Body of pancreas (tissue), 4 donors: ENCODE results near the gene MICB. TPM values are rescaled to one million over a fixed set of nuclear protein-coding genes. Genes with fewer than 3 reads are reported as not detected.

Experiments
- ATAC-seq: fragments of 150-250 bp; one replicate; pipeline ENCODE4 v1.9.1; 2016
- DNase-seq, 4 donors: peaks; one replicate each; pipeline ENCODE4 v3.0.0-alpha.2; 2019
- H3K27ac ChIP-seq, 4 donors: fragments of 200-600 bp; sonication (generic); 1 replicate in 3 of 4; 2 replicates in 1 of 4; pipeline versions ENCODE4 v1.5.1 to v1.6.1; 2016 to 2019; ENCODE audit warnings: mild to moderate bottlenecking in 1 of 4, mixed read lengths in 1 of 4, moderate library complexity in 1 of 4
- H3K27me3 ChIP-seq, 2 donors: fragments of 200-600 bp; sonication (generic); one replicate each; pipeline ENCODE4 v1.6.0; 2016; ENCODE audit warnings: mild to moderate bottlenecking in 1 of 2
- H3K36me3 ChIP-seq, 2 donors: fragments of 200-600 bp; sonication (generic); replicated peaks in 1 of 2; 2 replicates each; pipeline ENCODE4 v1.5.1; 2016; ENCODE audit warnings: low read depth in 2 of 2; ENCODE audit not compliant: insufficient read depth in 1 of 2
- H3K4me1 ChIP-seq: fragments of 200-600 bp; sonication (generic); one replicate; pipeline ENCODE4 v1.6.0; 2016
- H3K4me3 ChIP-seq, 2 donors: fragments of 200-600 bp; sonication (generic); 1 replicate in 1 of 2; 2 replicates in 1 of 2; pipeline ENCODE4 v1.5.1; 2016 to 2019
- H3K9me3 ChIP-seq, 3 donors: fragments of 200-600 bp; sonication (generic); 1 replicate in 2 of 3; 2 replicates in 1 of 3; pipeline ENCODE4 v1.5.1; 2016
- CTCF ChIP-seq, 7 experiments: fragments of 450-650 bp in 4 of 7; fragments of 200-600 bp in 3 of 7; sonication (generic) in 3 of 7; IDR thresholded peaks; one replicate each; pipeline ENCODE4 v1.5.1; 2016 to 2019; ENCODE audit warnings: antibody characterized with exemption in 7 of 7
- POLR2A ChIP-seq, 3 donors: fragments of 450-650 bp; IDR thresholded peaks; one replicate each; pipeline ENCODE4 v1.6.1; 2016; ENCODE audit warnings: antibody characterized with exemption in 3 of 3, mild to moderate bottlenecking in 2 of 3
- WGBS, 2 donors: methylation state at CpG; one replicate each; pipeline ENCODE4 v1.1.5; 2017; 5-methylcytosine and 5-hydroxymethylcytosine counted together
- intact Hi-C: fragments of 100-400 bp; cut with DNase I; formaldehyde crosslinking; loops from one replicate; pipeline ENCODE4 v1.15.1; 2023
- total RNA-seq, 2 donors: library from RNA; depleted of rRNA; stranded (reverse); fragments of >200 nt; gene quantifications; one replicate each; pipeline ENCODE4 v1.1.0, GENCODE V29; 2016

Gene MICB
- total RNA-seq, 2 donors from 2014 or later: 0.78 TPM; not detected in 1

GRCh38 chr6:31478186-31478950 lies 19.6 kb upstream of the MICB start:
- DNase-seq: no peak
- ATAC-seq: no peak
- TF ChIP-seq CTCF (IDR thresholded peaks at IDR 0.05): no peak
- no peak for TF ChIP-seq POLR2A (IDR thresholded peaks at IDR 0.05)
- H3K4me1 ChIP-seq: no peaks in the 10 kb centered on the region
- intact Hi-C loops: no loop called here
- WGBS, 2 donors: 38 to 62% methylated on average over 2 to 3 of the region's 3 CpGs
- no peaks in the 10 kb centered on the region for H3K27me3 ChIP-seq
- no peaks in the 10 kb centered on the region for H3K9me3 ChIP-seq
- no peak overlapping the region for H3K4me3 ChIP-seq
- H3K27ac ChIP-seq: no peak overlapping the region
- H3K36me3 ChIP-seq: no peaks in the 10 kb centered on the region

GRCh38 chr6:31479151-31479932 lies 18.6 kb upstream of the MICB start:
- Histone ChIP-seq H3K27me3 (no peaks in the 10 kb centered on the region), H3K4me1 (no peaks in the 10 kb centered on the region), H3K9me3 (no peaks in the 10 kb centered on the region), H3K27ac (no peak overlapping the region), H3K4me3 (no peak overlapping the region), H3K36me3 (no peaks in the 10 kb centered on the region)
- TF ChIP-seq POLR2A (IDR thresholded peaks at IDR 0.05) (no peak), CTCF (IDR thresholded peaks at IDR 0.05) (no peak)
- DNase-seq (no peak), ATAC-seq (no peak)
- intact Hi-C loops: no loop called here
- 83 to 93% methylated on average over 5 of the region's 5 CpGs for WGBS, 2 donors

GRCh38 chr6:31479933-31480535 lies 17.9 kb upstream of the MICB start:
- ATAC-seq (no peak), DNase-seq (peak; percentile 46 to 74 (median 60))
- no peaks in the 10 kb centered on the region for H3K4me1 ChIP-seq
- no peaks in the 10 kb centered on the region for H3K9me3 ChIP-seq
- no peak overlapping the region for H3K4me3 ChIP-seq
- TF ChIP-seq CTCF (IDR thresholded peaks at IDR 0.05) (no peak), POLR2A (IDR thresholded peaks at IDR 0.05) (no peak)
- WGBS, 2 donors: 21 to 47% methylated on average over 2 to 3 of the region's 3 CpGs
- no peak overlapping the region for H3K27ac ChIP-seq
- intact Hi-C loops: no loop called here
- no peaks in the 10 kb centered on the region for H3K27me3 ChIP-seq
- no peaks in the 10 kb centered on the region for H3K36me3 ChIP-seq

GRCh38 chr6:31480574-31480973 lies 17.4 kb upstream of the MICB start:
- Histone ChIP-seq H3K9me3 (no peaks in the 10 kb centered on the region), H3K4me1 (no peaks in the 10 kb centered on the region), H3K36me3 (no peaks in the 10 kb centered on the region), H3K27me3 (no peaks in the 10 kb centered on the region), H3K27ac (no peak overlapping the region), H3K4me3 (no peak overlapping the region)
- no peak for TF ChIP-seq POLR2A (IDR thresholded peaks at IDR 0.05)
- ATAC-seq: no peak
- DNase-seq: no peak
- 68 to 77% methylated on average over 11 of the region's 11 CpGs for WGBS, 2 donors
- intact Hi-C loops: no loop called here

GRCh38 chr6:31483392-31483791 lies 14.6 kb upstream of the MICB start:
- Histone ChIP-seq H3K9me3 (no peaks in the 10 kb centered on the region), H3K4me3 (no peak overlapping the region), H3K27ac (no peak overlapping the region), H3K27me3 (no peaks in the 10 kb centered on the region), H3K36me3 (no peaks in the 10 kb centered on the region), H3K4me1 (no peaks in the 10 kb centered on the region)
- WGBS, 2 donors: 30 to 45% methylated on average over 2 of the region's 2 CpGs
- DNase-seq (no peak), ATAC-seq (no peak)
- TF ChIP-seq POLR2A (IDR thresholded peaks at IDR 0.05) (no peak), CTCF (IDR thresholded peaks at IDR 0.05) (no peak)
- intact Hi-C loops: no loop called here
